ENCODE results near the gene TCEA3. TPM values are rescaled to one million over a fixed set of nuclear protein-coding genes. Genes with fewer than 3 reads are reported as not detected.

Gene TCEA3
- total RNA-seq, 1 experiment from 2014 or later, result 1.5 TPM

DNA sequence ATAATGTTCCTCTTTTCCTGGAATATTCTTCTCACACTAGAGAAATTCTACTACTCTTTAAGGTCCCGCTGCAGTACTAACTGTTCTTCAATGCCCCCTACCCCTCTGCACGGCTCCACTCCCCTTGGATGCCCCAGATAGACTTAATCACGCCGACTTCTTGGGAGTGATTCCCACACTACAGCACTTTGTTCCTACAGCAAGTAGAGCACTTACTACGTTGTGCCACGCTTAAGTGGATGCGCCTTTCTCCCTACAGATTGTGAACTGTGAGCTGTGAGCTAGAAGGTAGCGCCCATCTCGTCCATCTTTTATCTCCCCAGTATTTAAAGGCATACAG lies 57.1 kb downstream of the TCEA3 start:
- Mint-ChIP-seq H3K4me1 (ENCODE audit: insufficient read depth, unreplicated experiment) (peaks cover 27% of the 10 kb centered on the region), H3K27ac (ENCODE audit: low read depth, unreplicated experiment) (peak overlapping the region; percentile 94), H3K36me3 (ENCODE audit: insufficient read depth, unreplicated experiment) (peaks cover 53% of the 10 kb centered on the region), H3K4me3 (ENCODE audit: unreplicated experiment) (peak overlapping the region; percentile 87), H3K9me3 (ENCODE audit: unreplicated experiment) (no peaks in the 10 kb centered on the region), H3K27me3 (ENCODE audit: insufficient read depth, unreplicated experiment) (no peaks in the 10 kb centered on the region)
- DNase-seq (ENCODE audit: unreplicated experiment), result no peak
- TF ChIP-seq, protein P1, sequence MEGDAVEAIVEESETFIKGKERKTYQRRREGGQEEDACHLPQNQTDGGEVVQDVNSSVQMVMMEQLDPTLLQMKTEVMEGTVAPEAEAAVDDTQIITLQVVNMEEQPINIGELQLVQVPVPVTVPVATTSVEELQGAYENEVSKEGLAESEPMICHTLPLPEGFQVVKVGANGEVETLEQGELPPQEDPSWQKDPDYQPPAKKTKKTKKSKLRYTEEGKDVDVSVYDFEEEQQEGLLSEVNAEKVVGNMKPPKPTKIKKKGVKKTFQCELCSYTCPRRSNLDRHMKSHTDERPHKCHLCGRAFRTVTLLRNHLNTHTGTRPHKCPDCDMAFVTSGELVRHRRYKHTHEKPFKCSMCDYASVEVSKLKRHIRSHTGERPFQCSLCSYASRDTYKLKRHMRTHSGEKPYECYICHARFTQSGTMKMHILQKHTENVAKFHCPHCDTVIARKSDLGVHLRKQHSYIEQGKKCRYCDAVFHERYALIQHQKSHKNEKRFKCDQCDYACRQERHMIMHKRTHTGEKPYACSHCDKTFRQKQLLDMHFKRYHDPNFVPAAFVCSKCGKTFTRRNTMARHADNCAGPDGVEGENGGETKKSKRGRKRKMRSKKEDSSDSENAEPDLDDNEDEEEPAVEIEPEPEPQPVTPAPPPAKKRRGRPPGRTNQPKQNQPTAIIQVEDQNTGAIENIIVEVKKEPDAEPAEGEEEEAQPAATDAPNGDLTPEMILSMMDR (IDR thresholded peaks at IDR 0.05; ENCODE audit: unreplicated experiment), result no peak
- BruUV-seq (replicated peaks), result TSS peak; percentile 24
- POLR2A ChIA-PET, result interaction anchor here (0.5 to 15.8 kb wide), 19 partner anchors 9 to 376 kb away, joined by 3 to 335 read pairs (median 5); partner anchors contain the start of genes ASAP3, E2F2, ELOA and HNRNPR
- intact Hi-C loops (cut with micrococcal nuclease), result no loop called here
- CTCF ChIA-PET, result interaction anchor here (0.6 to 4.3 kb wide), 5 partner anchors 23 to 130 kb away, joined by 3 to 41 read pairs (median 4); partner anchors contain the start of gene HNRNPR

- peak overlapping the region; percentile 87 for H3K4me3 Mint-ChIP-seq (ENCODE audit: unreplicated experiment)
- no TSS peak for BruUV-seq (replicated peaks)
- no peaks in the 10 kb centered on the region for H3K27me3 Mint-ChIP-seq (ENCODE audit: insufficient read depth, unreplicated experiment)
- ChIA-PET POLR2A (interaction anchor here (1.0 to 15.8 kb wide), 10 partner anchors 9 to 192 kb away, joined by 3 to 335 read pairs (median 10); partner anchors contain the start of genes HNRNPR and ID3), CTCF (interaction anchor here (0.6 to 4.3 kb wide), 8 partner anchors 16 to 173 kb away, joined by 3 to 41 read pairs (median 4); no protein-coding TSS in a partner anchor)
- intact Hi-C loops (cut with micrococcal nuclease), result no loop called here
- peaks cover 61% of the 10 kb centered on the region for H3K36me3 Mint-ChIP-seq (ENCODE audit: insufficient read depth, unreplicated experiment)
- H3K4me1 Mint-ChIP-seq (ENCODE audit: insufficient read depth, unreplicated experiment), result peaks cover 19% of the 10 kb centered on the region
- H3K9me3 Mint-ChIP-seq (ENCODE audit: unreplicated experiment), result no peaks in the 10 kb centered on the region
- no peak for DNase-seq (ENCODE audit: unreplicated experiment)
- TF ChIP-seq, protein P1 (IDR thresholded peaks at IDR 0.05; ENCODE audit: unreplicated experiment), result no peak
- peak overlapping the region; percentile 94 for H3K27ac Mint-ChIP-seq (ENCODE audit: low read depth, unreplicated experiment)
Measured at GRCh38 chr1:23366598-23366997, 58.0 kb downstream of the TCEA3 start.

GRCh38 chr1:23366146-23366545 lies 58.4 kb downstream of the TCEA3 start:
- ChIA-PET POLR2A (interaction anchor here (0.5 to 15.8 kb wide), 6 partner anchors 9 to 107 kb away, joined by 3 to 335 read pairs (median 4); partner anchors contain the start of gene HNRNPR), CTCF (interaction anchor here (0.6 to 4.3 kb wide), 7 partner anchors 16 to 174 kb away, joined by 3 to 41 read pairs (median 5); no protein-coding TSS in a partner anchor)
- Mint-ChIP-seq H3K9me3 (ENCODE audit: unreplicated experiment) (no peaks in the 10 kb centered on the region), H3K27ac (ENCODE audit: low read depth, unreplicated experiment) (peak overlapping the region; percentile 94), H3K27me3 (ENCODE audit: insufficient read depth, unreplicated experiment) (no peaks in the 10 kb centered on the region), H3K4me3 (ENCODE audit: unreplicated experiment) (peak overlapping the region; percentile 87), H3K4me1 (ENCODE audit: insufficient read depth, unreplicated experiment) (peaks cover 16% of the 10 kb centered on the region), H3K36me3 (ENCODE audit: insufficient read depth, unreplicated experiment) (peaks cover 66% of the 10 kb centered on the region)
- no peak for DNase-seq (ENCODE audit: unreplicated experiment)
- BruUV-seq (replicated peaks), result no TSS peak
- TF ChIP-seq, protein P1 (IDR thresholded peaks at IDR 0.05; ENCODE audit: unreplicated experiment), result no peak
- intact Hi-C loops (cut with micrococcal nuclease), result no loop called here

DNA sequence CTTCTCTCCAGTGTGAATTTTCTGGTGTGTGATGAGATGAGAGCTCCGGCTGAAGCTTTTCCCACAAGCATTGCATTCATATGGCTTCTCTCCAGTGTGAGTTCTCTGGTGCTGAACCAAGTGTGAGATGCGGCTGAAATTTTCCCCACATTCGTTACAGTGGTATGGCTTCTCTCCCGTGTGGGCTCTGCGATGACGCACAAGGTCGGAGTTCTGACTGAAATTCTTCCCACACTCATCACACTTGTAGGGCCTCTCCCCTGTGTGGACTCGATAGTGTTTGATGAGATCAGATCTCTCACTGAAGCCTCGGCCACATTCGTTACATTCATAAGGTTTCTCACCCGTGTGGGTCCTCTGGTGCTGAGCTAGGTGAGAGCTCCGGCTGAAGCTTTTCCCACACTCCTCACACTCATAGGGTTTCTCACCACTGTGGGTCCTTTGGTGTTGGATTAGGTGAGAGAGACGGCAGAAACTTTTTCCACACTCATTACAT lies 62.3 kb downstream of the TCEA3 start:
- DNase-seq (ENCODE audit: unreplicated experiment), result no peak
- ChIA-PET CTCF (interaction anchor here (1.0 kb wide), 1 partner anchor 25 kb away, joined by 3 read pairs; no protein-coding TSS in a partner anchor), POLR2A (interaction anchor here (0.6 to 15.8 kb wide), 3 partner anchors 20 to 342 kb away, joined by 3 to 335 read pairs (median 14); partner anchors contain the start of gene HNRNPR)
- peaks cover 75% of the 10 kb centered on the region for H3K36me3 Mint-ChIP-seq (ENCODE audit: insufficient read depth, unreplicated experiment)
- intact Hi-C loops (cut with micrococcal nuclease), result no loop called here
- peaks cover 11% of the 10 kb centered on the region for H3K9me3 Mint-ChIP-seq (ENCODE audit: unreplicated experiment)
- H3K4me3 Mint-ChIP-seq (ENCODE audit: unreplicated experiment), result no peak overlapping the region
- peaks cover 6% of the 10 kb centered on the region for H3K4me1 Mint-ChIP-seq (ENCODE audit: insufficient read depth, unreplicated experiment)
- no TSS peak for BruUV-seq (replicated peaks)
- no peak overlapping the region for H3K27ac Mint-ChIP-seq (ENCODE audit: low read depth, unreplicated experiment)
- TF ChIP-seq, protein P1 (IDR thresholded peaks at IDR 0.05; ENCODE audit: unreplicated experiment), result no peak
- no peaks in the 10 kb centered on the region for H3K27me3 Mint-ChIP-seq (ENCODE audit: insufficient read depth, unreplicated experiment)
